PC-9 (cell line): Measurements from ENCODE around the gene PTPRM.

Experiments used
- EZH2 ChIP-seq: fragments of 200-600 bp; sonication (generic); IDR thresholded peaks from 2 replicates; pipeline ENCODE4 v1.8.0; 2017; ENCODE audit warnings: antibody characterized with exemption, low read depth
- TF ChIP-seq, protein P1 (sequence below): fragments of 200-600 bp; sonication (generic); conservative IDR thresholded peaks from 2 replicates; pipeline ENCODE4 v1.6.1; 2017; ENCODE audit warnings: mixed run types, antibody characterized with exemption, mild to moderate bottlenecking, moderate library complexity

DNA sequence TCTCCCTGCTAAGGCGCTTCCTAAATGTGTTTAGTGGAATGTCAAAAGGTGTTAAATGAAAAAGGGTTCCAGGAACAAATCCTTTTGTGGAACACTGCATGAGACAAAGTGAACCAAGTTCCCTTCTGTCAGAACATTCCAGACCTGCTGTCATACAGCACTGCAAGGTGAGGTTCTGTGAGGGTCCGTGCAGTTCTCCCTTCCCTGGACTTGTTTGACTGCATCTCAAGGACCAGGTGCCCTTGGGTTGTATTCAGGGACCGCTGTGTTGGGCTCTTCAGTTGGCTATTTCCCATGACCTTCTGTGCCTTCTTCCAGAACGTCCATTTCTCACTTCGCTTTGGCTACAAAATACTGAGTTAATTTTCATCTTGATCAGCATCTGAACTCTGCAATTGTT, 328.2 kb downstream of the PTPRM start:
- TF ChIP-seq, protein P1, sequence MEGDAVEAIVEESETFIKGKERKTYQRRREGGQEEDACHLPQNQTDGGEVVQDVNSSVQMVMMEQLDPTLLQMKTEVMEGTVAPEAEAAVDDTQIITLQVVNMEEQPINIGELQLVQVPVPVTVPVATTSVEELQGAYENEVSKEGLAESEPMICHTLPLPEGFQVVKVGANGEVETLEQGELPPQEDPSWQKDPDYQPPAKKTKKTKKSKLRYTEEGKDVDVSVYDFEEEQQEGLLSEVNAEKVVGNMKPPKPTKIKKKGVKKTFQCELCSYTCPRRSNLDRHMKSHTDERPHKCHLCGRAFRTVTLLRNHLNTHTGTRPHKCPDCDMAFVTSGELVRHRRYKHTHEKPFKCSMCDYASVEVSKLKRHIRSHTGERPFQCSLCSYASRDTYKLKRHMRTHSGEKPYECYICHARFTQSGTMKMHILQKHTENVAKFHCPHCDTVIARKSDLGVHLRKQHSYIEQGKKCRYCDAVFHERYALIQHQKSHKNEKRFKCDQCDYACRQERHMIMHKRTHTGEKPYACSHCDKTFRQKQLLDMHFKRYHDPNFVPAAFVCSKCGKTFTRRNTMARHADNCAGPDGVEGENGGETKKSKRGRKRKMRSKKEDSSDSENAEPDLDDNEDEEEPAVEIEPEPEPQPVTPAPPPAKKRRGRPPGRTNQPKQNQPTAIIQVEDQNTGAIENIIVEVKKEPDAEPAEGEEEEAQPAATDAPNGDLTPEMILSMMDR: no peak
- TF ChIP-seq EZH2: no peak
